ENCODE data around the gene TSPAN13. TPM values are rescaled to one million over a fixed set of nuclear protein-coding genes. Genes with fewer than 3 reads are reported as not detected.
A peak's percentile ranks its signal among the peaks of the same experiment; 100 is the strongest.

The TSPAN13 gene
- total RNA-seq, 1 donor from 2014 or later = 4.4 TPM

- Histone ChIP-seq H3K36me3 (no peaks in the 10 kb centered on the region), H3K27me3 (no peaks in the 10 kb centered on the region), H3K4me1 (peaks cover 2 to 3% of the 10 kb centered on the region in 2 donors), H3K4me3 (no peak overlapping the region), H3K27ac (no peak overlapping the region), H3K9me3 (no peaks in the 10 kb centered on the region)
- no peak for DNase-seq (ENCODE audit: low spot score in 2 of 2)
- intact Hi-C loops (cut with DNase I) = no loop called here
- TF ChIP-seq CTCF (IDR thresholded peaks at IDR 0.05) = no peak
Observed at GRCh38 chr7:16811551-16811950, 58.0 kb downstream of the TSPAN13 start.

- intact Hi-C loops (cut with DNase I) = no loop called here
- H3K4me1 ChIP-seq = peaks cover 2 to 3% of the 10 kb centered on the region in 2 donors
- no peak for TF ChIP-seq CTCF (IDR thresholded peaks at IDR 0.05)
Observed at GRCh38 chr7:16812542-16813231, 59.1 kb downstream of the TSPAN13 start.

GRCh38 chr7:16813232-16813616 lies 59.7 kb downstream of the TSPAN13 start:
- H3K4me1 ChIP-seq = peaks cover 2 to 3% of the 10 kb centered on the region in 2 donors
- no peaks in the 10 kb centered on the region for H3K9me3 ChIP-seq
- no peak for DNase-seq (ENCODE audit: low spot score in 2 of 2)
- peak overlapping the region in 1 of 2 donors; percentile 27 for H3K4me3 ChIP-seq
- no peaks in the 10 kb centered on the region for H3K27me3 ChIP-seq
- peak overlapping the region; percentile 35 to 59 for H3K27ac ChIP-seq
- H3K36me3 ChIP-seq = no peaks in the 10 kb centered on the region
- intact Hi-C loops (cut with DNase I) = no loop called here
- TF ChIP-seq CTCF (IDR thresholded peaks at IDR 0.05) = no peak

More at GRCh38 chr7:16812542-16813231, 59.1 kb downstream of the TSPAN13 start:
- H3K36me3 ChIP-seq = no peaks in the 10 kb centered on the region
- no peaks in the 10 kb centered on the region for H3K27me3 ChIP-seq
- H3K27ac ChIP-seq = peak overlapping the region; percentile 35 to 59
- peak overlapping the region in 1 of 2 donors; percentile 27 for H3K4me3 ChIP-seq
- no peak for DNase-seq (ENCODE audit: low spot score in 2 of 2)
- H3K9me3 ChIP-seq = no peaks in the 10 kb centered on the region

- no peak for DNase-seq (ENCODE audit: low spot score in 2 of 2)
- TF ChIP-seq CTCF (IDR thresholded peaks at IDR 0.05) = no peak
- Histone ChIP-seq H3K4me3 (no peak overlapping the region), H3K4me1 (peaks cover 2 to 3% of the 10 kb centered on the region in 2 donors), H3K36me3 (no peaks in the 10 kb centered on the region), H3K27me3 (no peaks in the 10 kb centered on the region), H3K27ac (no peak overlapping the region), H3K9me3 (no peaks in the 10 kb centered on the region)
- intact Hi-C loops (cut with DNase I) = no loop called here
Observed at GRCh38 chr7:16815001-16815400, 61.4 kb downstream of the TSPAN13 start.

- no peak overlapping the region for H3K27ac ChIP-seq
- H3K4me3 ChIP-seq = no peak overlapping the region
- H3K4me1 ChIP-seq = peaks cover 0 to 3% of the 10 kb centered on the region in 2 donors
- no peaks in the 10 kb centered on the region for H3K9me3 ChIP-seq
- H3K36me3 ChIP-seq = no peaks in the 10 kb centered on the region
- DNase-seq (ENCODE audit: low spot score in 2 of 2) = no peak
- no peaks in the 10 kb centered on the region for H3K27me3 ChIP-seq
- TF ChIP-seq CTCF (IDR thresholded peaks at IDR 0.05) = no peak
- intact Hi-C loops (cut with DNase I) = no loop called here
Observed at GRCh38 chr7:16816824-16817223, 63.3 kb downstream of the TSPAN13 start.

Data from ascending aorta (tissue), 2 donors.